Measurements from ENCODE around the gene DROSHA. TPM values are rescaled to one million over a fixed set of nuclear protein-coding genes. Genes with fewer than 3 reads are reported as not detected.

Gene DROSHA
- total and polyA plus RNA-seq, 2 of the 8 experiments (the other 6 are each of a cell fraction or from before 2014, with no cell fraction given): 65.9 to 122 TPM

DNA sequence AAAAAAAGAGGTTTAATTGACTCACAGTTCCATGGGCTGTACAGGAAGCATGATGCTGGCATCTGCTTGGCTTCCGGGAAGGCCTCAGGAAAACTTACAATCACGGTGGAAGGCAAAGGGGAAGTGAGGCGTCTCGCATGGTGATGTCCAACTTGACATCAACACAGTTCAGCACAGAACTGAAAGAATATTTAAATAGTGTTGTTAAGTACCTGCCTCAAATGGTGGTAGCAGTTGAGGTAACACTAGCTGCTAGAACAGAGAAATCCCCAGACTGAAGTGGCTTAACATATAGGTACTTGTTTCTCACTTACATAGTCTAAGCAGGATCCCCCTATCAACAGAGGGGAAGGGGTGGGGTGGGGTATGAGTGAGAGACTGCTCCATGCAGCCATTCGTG lies 141.6 kb downstream of the DROSHA start:
- Histone ChIP-seq H4K91ac (replicated peaks; ENCODE audit: insufficient read length, low read length) (no peak overlapping the region), H3K4me3 (ENCODE audit: extremely low read depth in 1 of 4, insufficient read depth in 2 of 4, low read depth in 3 of 4, low read length in 4 of 4) (no peak overlapping the region), H3K18ac (ENCODE audit: extremely low read depth, low read length) (no peak overlapping the region), H3K14ac (ENCODE audit: insufficient read length) (no peak overlapping the region), H2BK120ac (replicated peaks; ENCODE audit: low read depth, low read length) (no peak overlapping the region), H3K4me2 (ENCODE audit: insufficient read depth in 1 of 2, low read depth in 2 of 2, low read length in 2 of 2) (no peak overlapping the region), H3K27ac (ENCODE audit: low read depth, low read length) (no peak overlapping the region), H3K36me3 (ENCODE audit: control insufficient read depth in 2 of 4, insufficient read depth in 4 of 4, low read length in 3 of 4) (no peaks in the 10 kb centered on the region; a peak in 1 of 8 replicates), H3K4me1 (replicated peaks in 1 of 4; ENCODE audit: control insufficient read depth in 3 of 4, insufficient read depth in 4 of 4, low read length in 3 of 4) (no peaks in the 10 kb centered on the region; a peak in 1 of 7 replicates), H2AFZ (ENCODE audit: low read length) (no peak overlapping the region), H3K27me3 (replicated peaks in 1 of 4; ENCODE audit: control insufficient read depth in 3 of 4, extremely low read depth in 1 of 4, insufficient read depth in 3 of 4, low read length in 3 of 4) (no peaks in the 10 kb centered on the region), H3K56ac (replicated peaks; ENCODE audit: insufficient read length, low read depth, low read length) (no peak overlapping the region), H3K4ac (replicated peaks; ENCODE audit: insufficient read length, low read depth, low read length) (no peak overlapping the region), H2AK5ac (ENCODE audit: low read depth, low read length) (no peak overlapping the region), H3K23me2 (ENCODE audit: low read depth, low read length) (no peaks in the 10 kb centered on the region), H4K8ac (ENCODE audit: extremely low read depth, insufficient read depth, low read length) (no peak overlapping the region), H3K79me1 (ENCODE audit: low read depth, low read length) (no peaks in the 10 kb centered on the region), H2BK5ac (ENCODE audit: low read depth, low read length) (no peak overlapping the region), H2BK20ac (ENCODE audit: low read length) (no peak overlapping the region), H3K9ac (replicated peaks in 1 of 4; ENCODE audit: extremely low read depth in 1 of 4, low read depth in 3 of 4, low read length in 3 of 4) (no peak overlapping the region), H3K9me3 (ENCODE audit: insufficient read depth in 2 of 2, low read depth in 1 of 2, low read length in 1 of 2) (peaks cover 25% of the 10 kb centered on the region in 2 experiments), H3K79me2 (ENCODE audit: control insufficient read depth in 1 of 2, insufficient read depth in 2 of 2, low read length in 2 of 2) (no peaks in the 10 kb centered on the region), H4K20me1 (replicated peaks in 1 of 2; ENCODE audit: control insufficient read depth in 1 of 2, insufficient read depth in 2 of 2, low read length in 2 of 2) (no peaks in the 10 kb centered on the region), H3K23ac (ENCODE audit: insufficient read length) (no peak overlapping the region), H4K5ac (ENCODE audit: insufficient read length, low read depth, low read length) (no peak overlapping the region), H2BK12ac (ENCODE audit: low read depth, low read length) (no peak overlapping the region), H2BK15ac (ENCODE audit: low read length) (no peak overlapping the region)
- FAIRE-seq (no peak), DNase-seq (ENCODE audit: low read depth in 1 of 2, low spot score in 2 of 2) (no peak)
- 97% methylated on average over 5 of the region's 5 CpGs; no CpG with 5 or more reads in 1 of the 2 experiments for WGBS, 2 experiments (ENCODE audit: extremely low coverage in 1 of 2, insufficient coverage in 1 of 2, insufficient read length in 1 of 2, insufficient replicate concordance in 2 of 2, low coverage in 1 of 2, low lambda C conversion rate in 2 of 2, missing lambda C conversion rate in 1 of 2)
- ChIA-PET CTCF (ENCODE audit: partially characterized antibody) (no interaction called here), POLR2A (ENCODE audit: partially characterized antibody) (no interaction called here)
- TF ChIP-seq CHD1 (IDR thresholded peaks at IDR 0.05; ENCODE audit: low read depth, low read length) (no peak), KDM4A (IDR thresholded peaks at IDR 0.05; ENCODE audit: low read depth, low read length, severe bottlenecking) (no peak), SIN3A (conservative IDR thresholded peaks at IDR 0.05 in 1 of 2, IDR thresholded peaks at IDR 0.05 in 1 of 2; ENCODE audit: low read depth in 1 of 2, low read length in 2 of 2) (no peak), CBX8 (IDR thresholded peaks at IDR 0.05; ENCODE audit: borderline replicate concordance, low read depth, low read length) (no peak), SP4 (IDR thresholded peaks at IDR 0.05; ENCODE audit: low read length) (no peak), SAP30 (IDR thresholded peaks at IDR 0.05; ENCODE audit: insufficient read depth, insufficient replicate concordance, low read length) (no peak), POLR2AphosphoS5 (IDR thresholded peaks at IDR 0.05; ENCODE audit: low read depth, low read length) (no peak), BRCA1 (IDR thresholded peaks at IDR 0.05; ENCODE audit: low read depth, low read length) (no peak), GTF2F1 (IDR thresholded peaks at IDR 0.05; ENCODE audit: borderline replicate concordance, low read depth, low read length) (no peak), RNF2 (IDR thresholded peaks at IDR 0.05; ENCODE audit: borderline replicate concordance, low read depth, low read length, missing control alignments, poor library complexity, severe bottlenecking) (no peak), CEBPB (IDR thresholded peaks at IDR 0.05; ENCODE audit: low read depth, low read length) (no peak), BACH1 (IDR thresholded peaks at IDR 0.05; ENCODE audit: low read length) (no peak), KDM5A (IDR thresholded peaks at IDR 0.05; ENCODE audit: low read length) (no peak)

Measured in H1 (cell line).